Mesenchymal stem cell (in vitro differentiated cells and primary cell): Measurements from ENCODE around the gene LCLAT1.

Experiments used
- DNase-seq: peaks from one replicate; pipeline ENCODE4 v3.0.0-alpha.2; 2013
- H2AFZ ChIP-seq: one replicate; pipeline ENCODE4 v1.6.1; 2013; ENCODE audit warnings: low read depth, mild to moderate bottlenecking, control low read depth, inconsistent platforms, low read length, moderate library complexity
- H2AK5ac ChIP-seq: 2 replicates; pipeline ENCODE4 v1.6.1; 2013; ENCODE audit warnings: low read length, moderate library complexity, mild to moderate bottlenecking, inconsistent platforms; ENCODE audit not compliant: severe bottlenecking
- H2BK120ac ChIP-seq: one replicate; pipeline ENCODE4 v1.6.1; 2013; ENCODE audit warnings: low read depth, mild to moderate bottlenecking, inconsistent platforms, low read length, moderate library complexity
- H2BK12ac ChIP-seq, 2 experiments: one replicate each; pipeline ENCODE4 v1.6.1; 2013; ENCODE audit warnings: inconsistent platforms in 2 of 2, low read length in 2 of 2, mild to moderate bottlenecking in 2 of 2, moderate library complexity in 2 of 2, control low read depth in 1 of 2
- H2BK15ac ChIP-seq: one replicate; pipeline ENCODE4 v1.6.1; 2013; ENCODE audit warnings: mild to moderate bottlenecking, low read depth, inconsistent platforms; ENCODE audit not compliant: poor library complexity, severe bottlenecking
- H2BK5ac ChIP-seq: 2 replicates; pipeline ENCODE4 v1.6.1; 2013; ENCODE audit warnings: low read depth, mild to moderate bottlenecking, low read length, control low read depth, inconsistent platforms; ENCODE audit not compliant: poor library complexity, severe bottlenecking
- H3K14ac ChIP-seq, 2 experiments: one replicate each; pipeline ENCODE4 v1.6.1; 2013; ENCODE audit warnings: inconsistent platforms in 2 of 2, low read length in 2 of 2, control low read depth in 1 of 2, mild to moderate bottlenecking in 1 of 2, moderate library complexity in 1 of 2
- H3K18ac ChIP-seq, 2 experiments: one replicate each; pipeline ENCODE4 v1.6.1; 2013; ENCODE audit warnings: inconsistent platforms in 2 of 2, low read length in 2 of 2, control low read depth in 1 of 2, low read depth in 1 of 2, mild to moderate bottlenecking in 1 of 2
- H3K23ac ChIP-seq, 2 experiments: one replicate each; pipeline ENCODE4 v1.6.1; 2013; ENCODE audit warnings: inconsistent platforms in 2 of 2, low read length in 2 of 2, mild to moderate bottlenecking in 2 of 2, moderate library complexity in 2 of 2, control low read depth in 1 of 2
- H3K27ac ChIP-seq: 2 replicates; pipeline ENCODE4 v1.5.1; 2013; ENCODE audit warnings: mild to moderate bottlenecking, moderate library complexity, low read length, control low read depth, inconsistent platforms; ENCODE audit not compliant: poor library complexity, severe bottlenecking
- H3K27me3 ChIP-seq, 2 experiments: 2 replicates each; pipeline versions ENCODE4 v1.6.1 to v1.7.0; 2013; ENCODE audit warnings: low read length in 2 of 2, mild to moderate bottlenecking in 2 of 2, moderate library complexity in 2 of 2, control low read depth in 1 of 2, inconsistent platforms in 1 of 2; ENCODE audit not compliant: control insufficient read depth in 1 of 2, insufficient read depth in 1 of 2
- H3K36me3 ChIP-seq, 2 experiments: 2 replicates each; pipeline versions ENCODE4 v1.6.1 to v1.7.0; 2013; ENCODE audit warnings: low read length in 2 of 2, control low read depth in 1 of 2, inconsistent platforms in 1 of 2, low read depth in 1 of 2, mild to moderate bottlenecking in 1 of 2; ENCODE audit not compliant: insufficient read depth in 2 of 2, control insufficient read depth in 1 of 2
- H3K4ac ChIP-seq, 2 experiments: one replicate each; pipeline ENCODE4 v1.6.1; 2013; ENCODE audit warnings: inconsistent platforms in 2 of 2, low read length in 2 of 2, mild to moderate bottlenecking in 2 of 2, moderate library complexity in 2 of 2, control low read depth in 1 of 2, low read depth in 1 of 2
- H3K4me1 ChIP-seq: 2 replicates; pipeline ENCODE4 v1.6.1; 2013; ENCODE audit warnings: low read depth, low read length, control low read depth; ENCODE audit not compliant: control insufficient read depth, insufficient read depth
- H3K4me2 ChIP-seq: 2 replicates; pipeline ENCODE4 v1.6.1; 2013; ENCODE audit warnings: low read length, mild to moderate bottlenecking, inconsistent platforms; ENCODE audit not compliant: poor library complexity, severe bottlenecking
- H3K4me3 ChIP-seq, 2 experiments: 2 replicates each; pipeline versions ENCODE4 v1.5.1 to v1.7.0; 2013; ENCODE audit warnings: low read length in 2 of 2, mild to moderate bottlenecking in 2 of 2, control low read depth in 1 of 2, low read depth in 1 of 2; ENCODE audit not compliant: insufficient read depth in 1 of 2
- H3K79me1 ChIP-seq: replicated peaks from 2 replicates; pipeline ENCODE4 v1.6.1; 2013; ENCODE audit warnings: mild to moderate bottlenecking, control low read depth, low read length, inconsistent platforms; ENCODE audit not compliant: poor library complexity, severe bottlenecking
- H3K9ac ChIP-seq: 2 replicates; pipeline ENCODE4 v1.7.0; 2013; ENCODE audit warnings: mild to moderate bottlenecking, low read length, moderate library complexity
- H3K9me3 ChIP-seq: 2 replicates; pipeline ENCODE4 v1.7.0; 2013; ENCODE audit warnings: mild to moderate bottlenecking, low read length; ENCODE audit not compliant: control insufficient read depth
- H4K8ac ChIP-seq: one replicate; pipeline ENCODE4 v1.6.1; 2013; ENCODE audit warnings: inconsistent platforms, mild to moderate bottlenecking, low read length, moderate library complexity
- H4K91ac ChIP-seq: one replicate; pipeline ENCODE4 v1.6.1; 2013; ENCODE audit warnings: mild to moderate bottlenecking, low read length, inconsistent platforms
- WGBS: methylation state at CpG from one replicate; pipeline ENCODE4 v1.1.7; 2013; ENCODE audit warnings: mixed read lengths; 5-methylcytosine and 5-hydroxymethylcytosine counted together

Gene LCLAT1

GRCh38 chr2:30666266-30666874, 219.3 kb downstream of the LCLAT1 start:
- Histone ChIP-seq H4K8ac (peak overlapping the region; percentile 81), H2BK12ac (peak overlapping the region; percentile 91 to 98), H3K36me3 (peaks cover 0 to 3% of the 10 kb centered on the region in 2 experiments), H3K4me1 (peaks cover 14% of the 10 kb centered on the region), H2AFZ (peak overlapping the region; percentile 10), H3K14ac (peak overlapping the region in 1 of 2 experiments; percentile 94), H3K79me1 (no peaks in the 10 kb centered on the region), H3K27me3 (no peaks in the 10 kb centered on the region), H3K4ac (peak overlapping the region; percentile 35 to 81), H3K9ac (peak overlapping the region; percentile 85), H3K18ac (peak overlapping the region; percentile 81 to 97), H2BK120ac (peak overlapping the region; percentile 86), H2BK15ac (no peak overlapping the region), H3K4me3 (peak overlapping the region in 1 of 2 experiments; percentile 6), H3K23ac (peak overlapping the region in 1 of 2 experiments; percentile 92), H3K27ac (peak overlapping the region; percentile 35), H3K4me2 (no peak overlapping the region), H2AK5ac (no peak overlapping the region), H3K9me3 (peaks cover 18% of the 10 kb centered on the region), H4K91ac (peak overlapping the region; percentile 97), H2BK5ac (no peak overlapping the region)
- 20% methylated on average over 4 of the region's 4 CpGs for WGBS
- peak; percentile 99 for DNase-seq

GRCh38 chr2:30670453-30670852, 223.4 kb downstream of the LCLAT1 start:
- H3K27me3 ChIP-seq: no peaks in the 10 kb centered on the region
- no peak overlapping the region for H3K4me2 ChIP-seq
- DNase-seq: no peak
- no peak overlapping the region for H2BK120ac ChIP-seq
- no peak overlapping the region for H4K8ac ChIP-seq
- H3K79me1 ChIP-seq: no peaks in the 10 kb centered on the region
- 100% methylated on average over 1 of the region's 2 CpGs for WGBS
- no peak overlapping the region for H3K4me3 ChIP-seq
- no peak overlapping the region for H2BK12ac ChIP-seq
- no peak overlapping the region for H2BK15ac ChIP-seq
- H2AFZ ChIP-seq: no peak overlapping the region
- H3K14ac ChIP-seq: no peak overlapping the region
- H3K4ac ChIP-seq: no peak overlapping the region
- no peak overlapping the region for H3K18ac ChIP-seq
- no peak overlapping the region for H3K27ac ChIP-seq
- peaks cover 5% of the 10 kb centered on the region for H3K4me1 ChIP-seq
- no peak overlapping the region for H2BK5ac ChIP-seq
- no peak overlapping the region for H3K9ac ChIP-seq
- no peak overlapping the region for H3K23ac ChIP-seq
- H4K91ac ChIP-seq: no peak overlapping the region
- H3K36me3 ChIP-seq: no peaks in the 10 kb centered on the region
- H2AK5ac ChIP-seq: no peak overlapping the region
- peaks cover 18% of the 10 kb centered on the region for H3K9me3 ChIP-seq

- peaks cover 13% of the 10 kb centered on the region for H3K9me3 ChIP-seq
- no peak overlapping the region for H2BK120ac ChIP-seq
- no peaks in the 10 kb centered on the region for H3K79me1 ChIP-seq
- H2BK5ac ChIP-seq: no peak overlapping the region
- 92% methylated on average over 3 of the region's 4 CpGs for WGBS
- H3K27me3 ChIP-seq: no peaks in the 10 kb centered on the region
- no peak overlapping the region for H2AFZ ChIP-seq
- H3K23ac ChIP-seq: no peak overlapping the region
- no peak for DNase-seq
- no peak overlapping the region for H3K27ac ChIP-seq
- no peaks in the 10 kb centered on the region for H3K4me1 ChIP-seq
- no peak overlapping the region for H4K91ac ChIP-seq
- no peak overlapping the region for H2AK5ac ChIP-seq
- H3K14ac ChIP-seq: no peak overlapping the region
- no peak overlapping the region for H4K8ac ChIP-seq
- H3K4me3 ChIP-seq: no peak overlapping the region
- H3K18ac ChIP-seq: no peak overlapping the region
- no peak overlapping the region for H3K4me2 ChIP-seq
- no peak overlapping the region for H2BK15ac ChIP-seq
- no peak overlapping the region for H3K4ac ChIP-seq
- no peak overlapping the region for H3K9ac ChIP-seq
- no peak overlapping the region for H2BK12ac ChIP-seq
- no peaks in the 10 kb centered on the region for H3K36me3 ChIP-seq
These were observed 226.1 kb downstream of the LCLAT1 start for GRCh38 chr2:30673127-30673526.

- H2BK12ac ChIP-seq: no peak overlapping the region
- no peak overlapping the region for H3K4me2 ChIP-seq
- H3K9ac ChIP-seq: no peak overlapping the region
- H2AK5ac ChIP-seq: no peak overlapping the region
- no peak overlapping the region for H2AFZ ChIP-seq
- no peak overlapping the region for H3K18ac ChIP-seq
- H3K36me3 ChIP-seq: no peaks in the 10 kb centered on the region
- H3K4me3 ChIP-seq: no peak overlapping the region
- H3K27me3 ChIP-seq: no peaks in the 10 kb centered on the region
- no peak for DNase-seq
- H3K9me3 ChIP-seq: peaks cover 3% of the 10 kb centered on the region
- H4K8ac ChIP-seq: no peak overlapping the region
- WGBS: 100% methylated on average over 1 of the region's 2 CpGs
- no peak overlapping the region for H2BK5ac ChIP-seq
- H3K4ac ChIP-seq: no peak overlapping the region
- H3K4me1 ChIP-seq: no peaks in the 10 kb centered on the region
- H2BK15ac ChIP-seq: no peak overlapping the region
- no peak overlapping the region for H3K14ac ChIP-seq
- H3K79me1 ChIP-seq: no peaks in the 10 kb centered on the region
- no peak overlapping the region for H3K27ac ChIP-seq
- no peak overlapping the region for H2BK120ac ChIP-seq
- no peak overlapping the region for H4K91ac ChIP-seq
- H3K23ac ChIP-seq: no peak overlapping the region
These were observed 228.7 kb downstream of the LCLAT1 start for GRCh38 chr2:30675758-30676157.
